ENCODE results near the gene CDC37L1.

DNA sequence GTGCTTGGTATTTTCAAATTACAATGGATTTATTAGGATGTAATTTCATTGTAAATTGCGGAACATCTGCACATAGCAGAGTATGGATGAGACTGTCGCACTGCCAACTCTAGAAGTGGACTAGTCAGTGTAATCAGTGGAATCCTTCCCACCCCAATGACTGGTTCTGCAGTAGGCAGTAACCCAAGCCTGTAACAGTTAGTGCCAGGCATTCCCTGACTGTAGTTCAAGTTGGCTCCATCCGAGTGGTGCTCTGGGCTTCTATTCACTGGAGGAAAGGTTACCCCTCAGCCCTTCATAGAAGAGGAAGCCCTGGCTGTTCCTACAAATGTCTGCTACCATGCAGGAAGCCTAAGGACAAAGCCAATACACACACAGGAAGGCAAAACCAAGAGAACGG lies 38.4 kb downstream of the CDC37L1 start:
- TF ChIP-seq, protein P1, sequence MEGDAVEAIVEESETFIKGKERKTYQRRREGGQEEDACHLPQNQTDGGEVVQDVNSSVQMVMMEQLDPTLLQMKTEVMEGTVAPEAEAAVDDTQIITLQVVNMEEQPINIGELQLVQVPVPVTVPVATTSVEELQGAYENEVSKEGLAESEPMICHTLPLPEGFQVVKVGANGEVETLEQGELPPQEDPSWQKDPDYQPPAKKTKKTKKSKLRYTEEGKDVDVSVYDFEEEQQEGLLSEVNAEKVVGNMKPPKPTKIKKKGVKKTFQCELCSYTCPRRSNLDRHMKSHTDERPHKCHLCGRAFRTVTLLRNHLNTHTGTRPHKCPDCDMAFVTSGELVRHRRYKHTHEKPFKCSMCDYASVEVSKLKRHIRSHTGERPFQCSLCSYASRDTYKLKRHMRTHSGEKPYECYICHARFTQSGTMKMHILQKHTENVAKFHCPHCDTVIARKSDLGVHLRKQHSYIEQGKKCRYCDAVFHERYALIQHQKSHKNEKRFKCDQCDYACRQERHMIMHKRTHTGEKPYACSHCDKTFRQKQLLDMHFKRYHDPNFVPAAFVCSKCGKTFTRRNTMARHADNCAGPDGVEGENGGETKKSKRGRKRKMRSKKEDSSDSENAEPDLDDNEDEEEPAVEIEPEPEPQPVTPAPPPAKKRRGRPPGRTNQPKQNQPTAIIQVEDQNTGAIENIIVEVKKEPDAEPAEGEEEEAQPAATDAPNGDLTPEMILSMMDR (IDR thresholded peaks at IDR 0.05): no peak
- TF ChIP-seq POLR2A (IDR thresholded peaks at IDR 0.05): no peak

All from vagina (tissue), 2 donors.